Type B pancreatic cell (in vitro differentiated cells): ENCODE measurements around the gene CFI. TPM values are rescaled to one million over a fixed set of nuclear protein-coding genes. Genes with fewer than 3 reads are reported as not detected.

ENCODE experiments used
- DNase-seq: peaks from one replicate; pipeline ENCODE4 v3.0.0; 2021; ENCODE audit warnings: mixed read lengths; ENCODE audit not compliant: unreplicated experiment; ENCODE audit errors: extremely low spot score
- H3K27ac Mint-ChIP-seq: 2 replicates; pipeline ENCODE4 v1.8.0; 2021; ENCODE audit warnings: mild to moderate bottlenecking, mixed read lengths
- H3K27me3 Mint-ChIP-seq: 2 replicates; pipeline ENCODE4 v1.8.0; 2021; ENCODE audit warnings: mixed read lengths
- H3K36me3 Mint-ChIP-seq: 2 replicates; pipeline ENCODE4 v1.8.0; 2021; ENCODE audit warnings: mixed read lengths
- H3K4me1 Mint-ChIP-seq: one replicate; pipeline ENCODE4 v1.8.0; 2021; ENCODE audit warnings: mixed read lengths; ENCODE audit not compliant: unreplicated experiment
- H3K4me3 Mint-ChIP-seq: 2 replicates; pipeline ENCODE4 v1.8.0; 2021; ENCODE audit warnings: mild to moderate bottlenecking, mixed read lengths
- H3K9me3 Mint-ChIP-seq: 2 replicates; pipeline ENCODE4 v1.8.0; 2021; ENCODE audit warnings: mixed read lengths
- total RNA-seq: library from RNA; stranded (reverse); gene quantifications from 2 replicates; pipeline ENCODE4 v1.2.1, GENCODE V29; 2021; ENCODE audit warnings: low replicate concordance
- TF ChIP-seq, protein P1 (sequence below): fragments of 200-600 bp; sonication (generic); conservative IDR thresholded peaks from 2 replicates; pipeline ENCODE4 v1.5.0; 2021; ENCODE audit warnings: antibody characterized with exemption, mild to moderate bottlenecking

Gene CFI
- total RNA-seq, 1 donor from 2014 or later = 24.0 TPM

GRCh38 chr4:109810552-109811387 is 9.0 kb upstream of the CFI start:
- TF ChIP-seq, protein P1, sequence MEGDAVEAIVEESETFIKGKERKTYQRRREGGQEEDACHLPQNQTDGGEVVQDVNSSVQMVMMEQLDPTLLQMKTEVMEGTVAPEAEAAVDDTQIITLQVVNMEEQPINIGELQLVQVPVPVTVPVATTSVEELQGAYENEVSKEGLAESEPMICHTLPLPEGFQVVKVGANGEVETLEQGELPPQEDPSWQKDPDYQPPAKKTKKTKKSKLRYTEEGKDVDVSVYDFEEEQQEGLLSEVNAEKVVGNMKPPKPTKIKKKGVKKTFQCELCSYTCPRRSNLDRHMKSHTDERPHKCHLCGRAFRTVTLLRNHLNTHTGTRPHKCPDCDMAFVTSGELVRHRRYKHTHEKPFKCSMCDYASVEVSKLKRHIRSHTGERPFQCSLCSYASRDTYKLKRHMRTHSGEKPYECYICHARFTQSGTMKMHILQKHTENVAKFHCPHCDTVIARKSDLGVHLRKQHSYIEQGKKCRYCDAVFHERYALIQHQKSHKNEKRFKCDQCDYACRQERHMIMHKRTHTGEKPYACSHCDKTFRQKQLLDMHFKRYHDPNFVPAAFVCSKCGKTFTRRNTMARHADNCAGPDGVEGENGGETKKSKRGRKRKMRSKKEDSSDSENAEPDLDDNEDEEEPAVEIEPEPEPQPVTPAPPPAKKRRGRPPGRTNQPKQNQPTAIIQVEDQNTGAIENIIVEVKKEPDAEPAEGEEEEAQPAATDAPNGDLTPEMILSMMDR = no peak
- Mint-ChIP-seq H3K27me3 (peaks cover 2% of the 10 kb centered on the region), H3K4me3 (peak overlapping the region; percentile 51), H3K4me1 (peaks cover 8% of the 10 kb centered on the region), H3K9me3 (no peaks in the 10 kb centered on the region), H3K36me3 (no peaks in the 10 kb centered on the region), H3K27ac (peak overlapping the region; percentile 79)
- DNase-seq = no peak

- TF ChIP-seq, protein P1 = no peak
- DNase-seq = no peak
- Mint-ChIP-seq H3K27ac (no peak overlapping the region), H3K4me1 (peaks cover 7% of the 10 kb centered on the region), H3K27me3 (peaks cover 2% of the 10 kb centered on the region), H3K9me3 (no peaks in the 10 kb centered on the region), H3K36me3 (no peaks in the 10 kb centered on the region), H3K4me3 (no peak overlapping the region)
Observed at GRCh38 chr4:109809655-109810054, 7.9 kb upstream of the CFI start.

DNA sequence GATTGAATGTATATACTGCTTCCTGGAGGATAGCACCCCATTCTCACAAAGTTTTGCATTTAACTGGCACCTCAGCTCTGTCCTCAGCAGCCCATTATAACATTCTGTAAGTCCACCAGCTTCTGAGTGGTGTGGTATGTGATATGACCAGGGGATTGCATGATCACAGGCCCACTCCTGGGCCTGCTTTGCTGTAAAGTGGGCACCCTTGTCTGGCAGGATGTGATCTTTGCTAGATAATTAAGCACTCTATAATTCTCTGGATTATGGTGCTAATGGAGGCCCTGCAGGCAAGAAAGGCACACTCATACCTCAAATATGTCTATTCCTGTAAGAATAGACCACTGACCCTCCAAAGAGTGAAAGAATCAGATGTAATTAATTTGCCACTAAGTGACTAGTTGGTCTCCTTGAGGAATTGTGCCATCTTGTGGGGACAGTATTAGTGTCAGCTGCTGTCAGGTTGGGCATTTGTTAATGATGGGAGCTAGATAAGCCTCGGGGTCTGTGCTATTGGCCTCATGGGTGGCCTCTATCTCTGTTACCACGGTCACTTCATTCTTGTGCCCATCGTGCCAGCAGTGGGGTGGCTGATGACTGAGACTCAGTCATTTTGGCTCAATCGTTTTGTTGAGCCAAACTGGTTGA is 2.2 kb upstream of the CFI start:
- Mint-ChIP-seq H3K4me3 (no peak overlapping the region), H3K4me1 (peaks cover 18% of the 10 kb centered on the region), H3K9me3 (no peaks in the 10 kb centered on the region), H3K27me3 (no peaks in the 10 kb centered on the region), H3K36me3 (no peaks in the 10 kb centered on the region), H3K27ac (peak overlapping the region; percentile 18)
- no peak for DNase-seq
- TF ChIP-seq, protein P1 = peak; percentile 58

- Mint-ChIP-seq H3K36me3 (peaks cover 7% of the 10 kb centered on the region), H3K27me3 (no peaks in the 10 kb centered on the region), H3K4me1 (peaks cover 18% of the 10 kb centered on the region), H3K9me3 (no peaks in the 10 kb centered on the region), H3K4me3 (peak overlapping the region; percentile 73), H3K27ac (peak overlapping the region; percentile 39)
- no peak for DNase-seq
- TF ChIP-seq, protein P1 = no peak
Observed at GRCh38 chr4:109801099-109801789, 555 bp downstream of the CFI start.

GRCh38 chr4:109798866-109799265 is 2.9 kb downstream of the CFI start:
- Mint-ChIP-seq H3K4me1 (peaks cover 18% of the 10 kb centered on the region), H3K9me3 (peaks cover 5% of the 10 kb centered on the region), H3K4me3 (no peak overlapping the region), H3K36me3 (peaks cover 7% of the 10 kb centered on the region), H3K27ac (no peak overlapping the region), H3K27me3 (no peaks in the 10 kb centered on the region)
- TF ChIP-seq, protein P1 = no peak
- no peak for DNase-seq
